HG02759 (cell line): ENCODE results near the gene SYNCRIP.
"Not testable (repeated sequence)": the region's sequence is repeated elsewhere in the genome, so short reads cannot be mapped to it uniquely, and the experiment has no call there.

Experiments
- ATAC-seq: cut with Tn5 transposase; IDR thresholded peaks from one replicate; pipeline ENCODE4 v1.9.1; 2021; ENCODE audit warnings: mild to moderate bottlenecking, moderate library complexity; ENCODE audit not compliant: unreplicated experiment

Gene SYNCRIP

DNA sequence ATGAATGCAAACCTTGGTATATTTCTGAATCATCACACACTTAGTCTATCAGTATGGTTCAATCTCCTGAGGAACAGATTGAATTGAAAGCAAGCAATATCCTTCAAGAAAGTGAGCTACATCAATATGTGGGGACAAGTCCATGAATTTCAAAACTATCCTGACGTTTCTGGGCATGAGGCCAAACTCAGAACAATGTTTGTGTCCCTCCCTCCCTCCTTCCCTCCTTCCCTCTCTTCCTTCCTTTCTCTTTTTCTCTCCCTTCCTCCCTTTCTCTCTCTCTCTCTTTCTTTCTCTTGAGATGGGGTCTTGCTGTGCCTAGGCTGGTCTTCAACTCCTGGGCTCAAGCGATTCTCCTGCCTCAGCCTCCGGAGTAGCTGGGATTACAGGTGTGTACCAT lies 27.9 kb upstream of the SYNCRIP start:
- no peak for ATAC-seq

DNA sequence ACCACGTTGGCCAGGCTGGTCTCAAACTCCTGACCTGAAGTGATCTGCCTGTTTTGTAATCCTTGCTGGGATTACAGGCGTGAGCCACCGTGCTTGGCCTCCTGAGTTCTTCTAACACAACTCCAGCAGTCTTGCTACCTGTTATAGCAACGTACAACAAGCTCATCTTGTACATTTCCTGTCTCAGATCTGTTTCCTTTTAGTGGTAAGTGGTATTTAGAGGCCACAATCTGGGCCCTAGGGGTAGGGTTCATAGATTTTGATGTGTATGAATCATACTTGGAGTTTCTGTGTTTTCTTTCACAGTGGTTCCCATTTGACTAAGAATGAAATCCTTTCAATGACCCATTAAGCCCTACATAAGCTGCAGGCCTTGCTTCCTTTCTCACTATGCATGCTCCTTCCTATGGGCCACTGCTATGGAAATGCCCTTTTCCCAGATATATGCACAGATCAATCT lies 27.1 kb upstream of the SYNCRIP start:
- ATAC-seq, result peak; percentile 94

DNA sequence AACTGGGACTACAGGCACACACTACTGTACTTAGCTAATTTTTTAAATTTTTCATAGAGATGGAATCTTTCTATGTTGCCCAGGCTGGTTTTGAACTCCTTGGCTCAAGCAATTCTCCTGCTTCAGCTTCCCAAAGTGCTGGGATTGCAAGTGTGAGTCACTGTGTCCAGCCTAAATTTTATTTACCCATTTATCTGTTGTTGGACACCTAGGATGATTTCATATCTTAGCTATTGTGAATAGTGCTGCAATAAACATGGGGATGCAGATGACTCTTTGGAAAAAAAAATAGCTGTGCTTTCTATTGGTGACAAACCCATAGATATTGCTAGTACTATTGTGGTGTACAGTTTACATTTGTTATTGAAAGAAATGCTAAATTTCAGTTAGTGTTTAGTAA lies 19.6 kb upstream of the SYNCRIP start:
- no peak for ATAC-seq

DNA sequence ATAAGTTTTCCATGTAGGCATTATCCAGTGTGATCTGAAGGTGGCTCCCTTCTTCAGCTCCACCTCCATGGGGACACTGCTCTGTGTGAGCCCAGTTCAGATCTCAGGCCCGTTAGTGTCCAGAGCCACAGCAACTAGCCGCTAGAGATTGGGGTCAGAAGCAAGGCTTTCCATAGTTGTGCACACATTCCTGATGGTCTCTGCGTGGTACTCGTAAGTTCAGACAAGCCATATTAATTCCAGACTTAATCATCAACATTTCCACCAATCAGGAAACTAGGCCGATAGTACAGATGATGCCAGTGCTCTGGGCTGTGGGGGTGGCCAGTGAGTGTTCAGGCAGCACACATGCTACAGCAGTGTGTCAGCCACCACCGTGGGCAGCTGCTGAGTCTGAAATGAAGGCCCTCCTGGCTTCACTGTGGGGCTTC lies 17.5 kb upstream of the SYNCRIP start:
- ATAC-seq, result no peak

DNA sequence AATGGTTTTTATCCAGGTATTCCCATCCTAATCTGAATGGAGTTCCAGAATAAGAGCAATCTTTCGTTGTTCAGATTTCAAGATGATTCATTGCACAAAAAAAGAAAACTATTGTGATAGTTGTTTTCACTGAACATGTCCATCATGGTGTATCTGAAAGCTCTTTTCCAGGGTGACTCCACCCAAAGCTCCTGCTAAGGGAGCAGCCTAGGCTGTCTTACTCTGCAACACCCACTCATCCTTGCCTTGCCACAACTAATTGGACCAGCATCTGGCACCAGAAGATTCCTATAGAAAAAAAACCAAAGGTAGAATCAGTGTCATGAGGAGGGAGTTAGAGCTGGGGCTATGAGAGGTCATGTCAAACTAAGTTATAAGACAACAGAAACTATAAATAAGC lies 7.9 kb upstream of the SYNCRIP start:
- ATAC-seq, result no peak

DNA sequence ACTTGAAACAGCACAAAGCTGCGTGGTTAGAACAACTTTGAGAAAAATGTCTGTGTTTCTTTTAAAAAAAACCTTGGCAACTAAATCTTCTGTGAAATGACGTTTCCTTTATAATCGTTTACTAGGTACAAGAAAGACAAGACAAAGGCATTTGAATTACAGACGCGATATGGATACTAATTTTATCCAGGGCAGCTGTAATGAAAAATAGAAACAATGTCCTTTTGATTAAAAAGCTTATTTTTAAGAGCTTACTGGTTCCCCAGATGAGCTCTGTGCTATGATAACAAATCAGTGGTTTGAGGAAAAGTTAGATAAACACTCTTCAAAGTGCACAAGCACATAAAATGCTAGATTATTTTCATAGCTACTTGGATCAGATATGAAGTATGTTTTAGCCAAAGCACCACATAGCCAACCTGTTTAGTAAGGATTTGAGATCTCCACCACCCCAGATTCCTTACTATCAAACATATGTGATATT lies 1.6 kb upstream of the SYNCRIP start:
- no peak for ATAC-seq

DNA sequence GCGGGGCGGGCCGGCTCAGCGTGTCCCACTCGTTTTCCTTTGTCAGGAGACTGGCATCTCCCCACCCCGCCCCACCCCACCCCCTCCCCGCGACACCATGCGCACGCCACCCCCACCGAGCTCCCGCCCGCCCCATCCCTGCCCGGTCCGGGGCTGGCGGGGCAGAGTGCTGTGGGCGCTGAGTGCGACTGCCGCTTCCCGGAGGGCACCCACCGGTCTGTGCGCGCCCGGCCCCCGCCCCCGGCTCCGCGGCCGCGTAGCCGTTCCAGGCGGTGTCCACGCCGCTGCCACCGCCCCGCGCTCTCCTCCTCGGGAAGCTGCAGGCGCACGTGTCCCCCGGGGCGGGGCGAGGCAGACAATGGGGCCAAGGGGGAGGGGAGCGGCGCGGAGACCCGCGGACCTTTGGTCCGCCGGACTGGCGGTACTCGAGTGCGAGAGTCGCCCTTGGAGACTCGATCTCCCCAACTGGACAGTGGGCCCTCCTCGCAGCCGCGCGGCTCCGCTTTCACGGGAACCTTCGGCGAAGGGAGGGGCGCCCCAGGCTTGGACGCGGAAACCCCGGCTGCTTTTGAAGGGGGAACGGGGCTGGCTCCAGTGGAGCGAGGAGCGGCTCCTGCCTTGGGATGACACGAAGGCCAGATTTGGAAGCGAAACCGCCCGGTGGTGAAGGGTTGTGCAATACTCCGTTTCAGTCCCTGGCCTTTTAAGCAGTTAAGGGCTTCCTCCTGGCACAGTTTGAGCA lies 1.0 kb upstream of the SYNCRIP start:
- peak; percentile 50 for ATAC-seq

DNA sequence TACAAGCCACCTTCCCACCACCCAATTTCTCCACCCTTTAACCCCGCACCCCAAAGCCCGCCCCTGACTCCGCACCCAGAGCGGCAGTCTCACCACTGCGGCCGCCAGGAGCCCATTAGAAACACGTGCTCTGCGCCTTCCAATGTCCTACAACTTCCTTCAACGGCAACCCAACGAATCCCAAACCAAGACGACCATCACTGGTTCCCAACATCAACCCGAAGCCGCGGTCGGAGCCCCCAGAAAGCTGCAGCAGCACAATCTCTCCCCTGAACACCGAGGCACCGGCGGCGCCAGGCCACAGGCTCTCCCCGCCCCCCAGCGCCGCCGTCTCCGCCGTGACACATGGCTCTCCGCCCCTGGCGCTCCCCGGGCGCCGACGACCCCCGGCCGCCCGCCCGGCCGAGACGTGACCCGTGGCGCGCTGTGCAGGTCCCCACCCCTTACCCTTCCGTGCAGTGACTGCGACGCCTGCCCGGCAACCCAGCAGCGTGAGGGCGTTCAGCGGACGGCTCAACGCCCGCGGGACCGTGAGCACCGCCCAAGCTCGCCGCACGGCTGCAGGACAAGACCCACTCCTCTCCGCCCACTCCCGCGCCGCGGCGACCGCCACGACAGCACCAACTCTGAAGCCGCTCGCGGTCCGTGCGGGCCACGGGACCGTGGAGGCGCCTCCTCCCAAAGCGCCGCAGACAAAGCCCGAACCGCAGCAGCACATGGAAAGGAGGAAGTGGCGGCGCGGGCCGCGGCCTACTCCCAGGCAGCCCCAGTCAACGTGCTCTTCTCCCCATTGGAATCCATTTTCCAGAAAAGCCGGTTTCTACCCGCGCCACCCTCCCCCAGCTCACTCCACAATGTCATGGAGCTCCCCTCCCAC lies 551 bp downstream of the SYNCRIP start:
- no peak for ATAC-seq

DNA sequence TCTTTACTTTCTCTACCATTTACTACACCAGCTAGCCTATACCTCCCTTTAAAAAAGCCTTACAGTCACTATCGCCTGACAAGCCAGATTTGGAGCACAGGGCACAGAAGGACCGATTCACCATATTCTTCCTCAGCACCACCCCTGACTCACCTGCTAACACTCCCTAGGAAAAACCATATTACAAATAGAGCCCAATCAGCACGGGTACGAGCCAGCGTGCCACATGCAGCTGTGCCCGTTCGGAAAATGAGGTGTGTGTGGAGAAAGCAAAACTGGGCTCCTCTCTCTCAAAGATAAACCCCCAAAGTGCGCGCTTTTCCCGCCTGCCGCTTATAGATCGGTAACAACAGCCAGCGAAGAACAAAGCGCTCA lies 1.2 kb downstream of the SYNCRIP start:
- no peak for ATAC-seq

DNA sequence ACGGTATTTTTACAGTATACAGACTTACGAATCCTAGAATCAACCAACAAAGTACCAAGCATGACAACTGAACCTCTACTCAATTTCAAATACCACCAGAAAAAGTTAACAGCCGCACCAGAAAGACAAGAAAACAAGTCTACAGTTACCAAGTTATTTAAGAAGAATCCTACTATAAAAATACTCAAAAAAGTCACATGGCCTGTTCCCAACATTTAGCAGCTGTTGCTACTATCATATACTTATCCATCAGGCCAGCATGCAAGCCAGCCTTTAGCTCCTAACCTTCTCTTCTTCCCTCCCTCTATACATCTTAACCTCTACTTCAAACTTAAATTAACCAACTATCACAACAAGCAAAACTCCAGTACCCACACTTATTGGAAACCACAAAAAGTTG lies 1.9 kb downstream of the SYNCRIP start:
- ATAC-seq, result no peak

DNA sequence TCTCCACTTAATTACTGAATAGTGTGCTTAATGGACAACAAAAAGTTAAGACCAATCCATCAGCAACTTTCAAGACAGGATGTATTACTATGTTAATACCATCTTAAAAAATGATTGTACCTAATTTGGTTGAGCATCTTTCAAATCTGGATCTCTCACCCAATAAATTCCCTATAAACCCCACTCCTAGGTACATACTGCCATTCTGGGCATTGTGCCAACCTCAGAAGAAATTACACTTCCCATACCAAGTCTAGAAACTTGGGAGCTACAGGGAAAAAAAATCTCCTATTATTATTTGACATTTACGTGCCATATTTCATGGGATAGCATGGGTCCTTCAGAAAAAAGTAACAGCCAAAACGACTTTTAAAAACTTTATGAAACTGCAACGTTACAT lies 5.1 kb downstream of the SYNCRIP start:
- no peak for ATAC-seq

DNA sequence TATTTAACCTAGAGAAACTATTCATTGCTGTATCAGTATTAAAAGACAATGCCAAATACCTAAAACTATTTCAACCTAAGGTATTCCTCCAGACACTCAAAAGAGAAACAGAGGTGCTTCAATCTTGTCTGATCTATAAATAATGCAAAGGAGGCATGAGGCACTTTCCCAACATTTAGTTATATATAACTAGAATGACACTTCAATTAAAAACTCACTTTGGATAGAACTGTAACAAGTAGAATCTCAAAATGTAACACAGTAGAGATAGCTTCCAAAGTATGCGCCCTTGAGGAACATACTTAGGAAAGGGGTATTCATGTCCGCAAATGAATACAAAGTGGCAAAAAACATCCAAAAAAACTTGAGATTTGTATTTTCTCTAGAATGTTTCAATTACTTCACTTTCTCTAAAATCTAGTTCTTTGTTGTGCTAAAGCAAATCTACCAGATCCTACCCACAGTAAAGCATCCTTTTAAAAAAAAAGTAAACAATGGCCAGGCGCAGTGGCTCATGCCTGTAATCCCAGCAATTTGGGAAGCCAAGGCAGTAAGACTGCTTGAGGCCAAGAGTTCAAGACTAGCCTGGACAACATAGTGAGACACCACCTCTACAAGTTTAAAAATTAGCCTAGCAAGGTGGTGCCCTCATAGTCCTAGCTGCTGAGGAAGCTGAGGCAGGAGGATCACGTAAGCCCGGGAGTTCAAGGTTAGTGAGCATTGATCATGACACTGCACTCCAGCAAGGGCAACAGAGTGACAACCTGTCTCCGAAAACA lies 10.3 kb downstream of the SYNCRIP start:
- ATAC-seq, result no peak

DNA sequence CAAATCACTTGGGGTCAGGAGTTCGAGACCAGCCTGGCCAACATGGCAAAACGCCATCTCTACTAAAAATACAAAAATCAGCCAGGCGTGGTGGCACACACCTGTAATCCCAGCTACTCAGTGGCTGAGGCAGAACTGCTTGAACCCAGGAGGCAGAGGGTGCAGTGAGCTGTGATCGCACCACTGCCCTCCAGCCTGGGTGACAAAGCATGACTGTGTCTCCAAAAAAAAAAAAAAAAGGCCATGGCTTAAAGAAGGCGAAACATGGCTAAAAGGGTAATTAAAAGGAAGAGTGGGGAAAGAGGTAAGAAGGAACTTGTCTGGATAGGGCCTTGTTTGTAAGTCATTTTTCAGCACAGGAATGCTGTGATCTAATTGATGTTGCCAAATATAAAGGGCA lies 11.6 kb downstream of the SYNCRIP start:
- ATAC-seq, result not testable (repeated sequence)

DNA sequence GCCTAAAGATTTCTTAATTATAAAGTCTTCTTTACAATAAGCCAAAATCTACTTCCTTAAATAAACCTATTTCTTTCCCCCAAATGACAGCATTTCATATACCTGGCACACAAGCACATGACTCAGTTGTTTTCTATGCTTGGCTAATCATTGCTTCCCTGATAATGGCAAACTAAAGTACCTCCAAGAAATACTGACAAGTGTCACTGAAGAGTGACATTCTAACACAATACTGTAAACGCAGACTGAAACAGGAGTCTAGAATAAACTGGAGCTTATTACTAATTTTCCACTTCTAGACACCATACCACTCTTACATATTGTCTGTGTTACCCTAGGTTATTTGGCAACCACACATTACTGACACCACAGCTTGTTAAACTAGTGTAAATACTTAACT lies 14.3 kb downstream of the SYNCRIP start:
- ATAC-seq, result no peak

DNA sequence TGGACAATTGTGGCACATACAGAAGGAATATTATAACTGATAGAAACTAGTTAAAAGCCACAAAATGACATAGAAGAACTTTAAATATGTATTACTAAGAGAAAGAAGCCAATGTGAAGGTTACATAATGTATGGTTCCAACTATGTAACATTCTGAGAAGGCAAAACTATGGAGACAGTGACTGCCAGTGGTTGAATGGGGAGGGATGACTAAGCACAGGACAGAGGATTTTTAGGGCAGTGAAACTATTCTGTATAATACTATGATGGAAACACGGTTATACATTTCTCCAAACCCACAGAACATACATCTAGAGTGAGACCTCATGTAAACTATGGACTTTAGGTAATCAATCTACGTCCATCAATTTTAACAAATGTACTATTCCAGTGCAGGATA lies 22.4 kb downstream of the SYNCRIP start:
- no peak for ATAC-seq

DNA sequence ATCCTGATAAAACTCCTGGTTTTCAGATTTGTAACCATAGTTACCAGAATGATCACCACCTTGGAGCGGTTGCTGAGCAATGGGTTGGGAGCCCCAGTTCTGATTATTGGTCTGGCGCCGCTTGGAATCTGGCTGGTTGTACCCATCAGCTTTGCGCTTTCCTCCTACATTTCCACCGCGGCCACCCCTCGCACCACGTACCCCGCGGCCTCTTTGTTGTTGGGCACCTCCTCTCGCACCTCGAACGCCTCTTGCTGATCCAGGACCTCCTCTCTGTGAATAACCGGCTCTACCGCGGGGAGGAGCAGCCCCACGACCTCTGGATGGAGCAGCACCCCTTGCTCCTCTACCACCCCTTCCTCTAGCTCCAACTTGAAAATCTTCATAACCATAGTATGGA lies 27.9 kb downstream of the SYNCRIP start:
- no peak for ATAC-seq

DNA sequence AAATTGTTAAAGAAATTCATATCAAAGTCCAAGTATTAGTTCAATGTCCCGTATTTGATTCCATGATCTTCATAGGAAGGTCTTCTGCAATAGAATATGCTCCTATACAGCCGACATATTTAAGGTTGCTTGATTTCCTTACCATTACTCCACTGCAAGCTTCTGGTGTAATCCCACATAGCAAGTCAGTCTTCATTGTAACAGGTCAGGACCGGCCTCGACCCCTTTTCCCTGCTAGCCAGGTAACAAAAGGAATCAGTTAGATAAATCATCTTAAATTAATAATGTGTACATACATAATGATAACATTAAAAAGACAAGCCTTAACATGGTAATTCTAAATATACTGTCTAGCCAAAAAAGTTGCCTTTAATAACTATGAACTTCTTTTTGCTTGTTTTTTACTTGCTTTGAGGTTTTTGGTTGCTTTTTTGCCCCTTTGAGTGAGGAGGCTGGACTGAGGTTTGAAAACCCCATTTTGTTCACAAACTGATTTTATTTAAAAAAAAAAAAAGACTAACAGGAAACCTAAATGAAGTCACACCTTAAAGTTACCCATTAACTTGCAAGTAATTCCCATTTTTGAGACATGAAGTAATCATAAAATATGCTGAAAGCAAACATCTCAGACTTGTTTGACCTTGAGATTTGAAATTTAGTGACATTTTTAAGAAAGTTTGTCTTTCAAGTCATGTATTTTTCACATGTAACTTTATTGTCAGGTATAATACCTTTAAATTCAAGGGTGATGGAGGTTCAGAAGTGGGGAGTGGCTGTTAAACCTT lies 29.8 kb downstream of the SYNCRIP start:
- ATAC-seq, result no peak

DNA sequence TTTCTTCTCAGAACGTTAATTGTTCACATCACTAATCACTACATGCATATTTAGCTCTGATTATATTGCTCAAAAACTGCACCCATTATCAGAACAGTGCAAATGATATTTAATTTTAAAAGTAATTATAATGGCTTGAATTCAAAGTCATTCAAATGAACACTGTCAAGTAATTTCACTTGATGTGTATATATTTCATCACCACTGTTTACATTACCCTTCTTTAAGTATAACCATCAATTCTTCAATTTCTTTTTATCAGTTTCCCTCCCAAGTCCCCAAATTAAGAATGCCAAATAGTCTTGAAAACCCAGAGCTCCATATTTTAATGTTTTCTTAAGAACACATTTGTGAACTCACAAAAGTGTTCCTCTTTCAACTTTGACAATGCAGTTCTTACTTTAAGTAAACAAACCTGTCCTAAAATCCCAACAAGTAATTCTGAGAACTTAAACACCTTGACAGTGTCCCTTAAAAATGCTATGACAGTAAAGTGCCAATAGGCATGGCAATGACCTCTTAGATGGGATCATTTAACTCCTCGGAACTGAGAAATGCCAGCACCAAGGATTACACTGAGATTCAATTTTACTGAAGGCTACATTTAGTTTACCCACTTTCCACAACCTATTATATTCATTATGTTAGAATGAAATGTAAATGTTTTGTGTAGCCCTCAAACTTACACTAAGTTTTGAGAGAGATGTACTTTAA lies 32.3 kb downstream of the SYNCRIP start:
- no peak for ATAC-seq

DNA sequence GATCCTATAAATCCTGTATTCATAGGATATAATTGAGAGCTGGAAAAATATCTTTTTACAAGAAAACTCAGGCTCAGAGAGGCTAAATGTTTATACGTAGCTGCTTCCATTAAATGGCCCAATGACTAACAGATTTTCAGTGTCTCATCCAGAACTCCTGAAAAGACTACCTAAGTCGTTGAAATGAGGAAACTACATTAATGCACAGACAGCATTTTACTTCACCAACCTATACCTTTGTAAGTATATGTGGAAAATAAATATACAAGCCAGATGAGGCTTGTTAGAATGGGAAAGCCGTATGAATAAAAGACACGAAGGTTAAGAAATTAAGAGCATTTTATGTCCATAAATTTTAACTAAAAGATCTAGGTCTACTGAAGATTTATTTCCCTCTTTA lies 40.6 kb downstream of the SYNCRIP start:
- no peak for ATAC-seq
